Nephron progenitor cell (in vitro differentiated cells): Measurements from ENCODE around the gene WDR55.

Source experiments
- DNase-seq: peaks from one replicate; pipeline ENCODE4 v3.0.0; 2021
- H3K27ac Mint-ChIP-seq: 2 replicates; pipeline ENCODE4 v1.8.0; 2021; ENCODE audit warnings: mild to moderate bottlenecking, moderate library complexity, mixed read lengths
- H3K27me3 Mint-ChIP-seq: 2 replicates; pipeline ENCODE4 v1.8.0; 2021; ENCODE audit warnings: mild to moderate bottlenecking, low read depth, mixed read lengths; ENCODE audit not compliant: poor library complexity
- H3K36me3 Mint-ChIP-seq: 2 replicates; pipeline ENCODE4 v1.8.0; 2021; ENCODE audit warnings: low read depth, mixed read lengths
- H3K4me1 Mint-ChIP-seq: 2 replicates; pipeline ENCODE4 v1.8.0; 2021; ENCODE audit warnings: mixed read lengths
- H3K4me3 Mint-ChIP-seq: 2 replicates; pipeline ENCODE4 v1.8.0; 2021; ENCODE audit warnings: mild to moderate bottlenecking, moderate library complexity, mixed read lengths
- H3K9me3 Mint-ChIP-seq: 2 replicates; pipeline ENCODE4 v1.8.0; 2021; ENCODE audit warnings: mild to moderate bottlenecking, moderate library complexity, mixed read lengths
- CTCF ChIP-seq: fragments of 200-600 bp; sonication (generic); IDR thresholded peaks from 2 replicates; pipeline ENCODE4 v1.5.0; 2021; ENCODE audit warnings: antibody characterized with exemption

WDR55 gene

GRCh38 chr5:140630292-140631035, 34.2 kb upstream of the WDR55 start:
- Mint-ChIP-seq H3K27ac (no peak overlapping the region), H3K9me3 (peaks cover 48% of the 10 kb centered on the region), H3K4me3 (no peak overlapping the region), H3K4me1 (no peaks in the 10 kb centered on the region), H3K36me3 (peaks cover 23% of the 10 kb centered on the region), H3K27me3 (peaks cover 11% of the 10 kb centered on the region)
- DNase-seq, result no peak
- no peak for TF ChIP-seq CTCF

GRCh38 chr5:140631036-140631417, 33.7 kb upstream of the WDR55 start:
- no peak for TF ChIP-seq CTCF

GRCh38 chr5:140631831-140632365, 32.8 kb upstream of the WDR55 start:
- Mint-ChIP-seq H3K36me3 (peaks cover 23% of the 10 kb centered on the region), H3K27me3 (peaks cover 11% of the 10 kb centered on the region), H3K4me3 (no peak overlapping the region), H3K9me3 (peaks cover 38% of the 10 kb centered on the region), H3K27ac (no peak overlapping the region), H3K4me1 (no peaks in the 10 kb centered on the region)
- TF ChIP-seq CTCF, result no peak
- DNase-seq, result no peak

More at GRCh38 chr5:140631036-140631417, 33.7 kb upstream of the WDR55 start:
- peaks cover 23% of the 10 kb centered on the region for H3K36me3 Mint-ChIP-seq
- H3K27ac Mint-ChIP-seq, result no peak overlapping the region
- peaks cover 11% of the 10 kb centered on the region for H3K27me3 Mint-ChIP-seq
- H3K4me3 Mint-ChIP-seq, result no peak overlapping the region
- no peak for DNase-seq
- no peaks in the 10 kb centered on the region for H3K4me1 Mint-ChIP-seq
- peaks cover 44% of the 10 kb centered on the region for H3K9me3 Mint-ChIP-seq

GRCh38 chr5:140632366-140633020, 32.2 kb upstream of the WDR55 start:
- H3K4me1 Mint-ChIP-seq, result no peaks in the 10 kb centered on the region
- no peak for TF ChIP-seq CTCF
- DNase-seq, result no peak
- H3K4me3 Mint-ChIP-seq, result no peak overlapping the region
- H3K9me3 Mint-ChIP-seq, result peaks cover 33% of the 10 kb centered on the region
- H3K36me3 Mint-ChIP-seq, result peaks cover 20% of the 10 kb centered on the region
- peaks cover 11% of the 10 kb centered on the region for H3K27me3 Mint-ChIP-seq
- no peak overlapping the region for H3K27ac Mint-ChIP-seq

- H3K4me3 Mint-ChIP-seq, result no peak within 1 kb of the TSS
- no peak for DNase-seq
- peaks cover 27% of the 10 kb centered on the region for H3K9me3 Mint-ChIP-seq
- peaks cover 11% of the 10 kb centered on the region for H3K27me3 Mint-ChIP-seq
- H3K27ac Mint-ChIP-seq, result no peak within 1 kb of the TSS
- peaks cover 18% of the 10 kb centered on the region for H3K36me3 Mint-ChIP-seq
- TF ChIP-seq CTCF, result no peak
- peaks cover under 1% of the 10 kb centered on the region for H3K4me1 Mint-ChIP-seq
Observed at GRCh38 chr5:140633021-140633471, 31.7 kb upstream of the WDR55 start, which contains the start of gene CD14. Gene CD14 (minus strand): TSS chr5:140633175. CDS start chr5:140633071, 104 bp downstream.
